ENCODE data around the gene RHPN2.
"Not testable (repeated sequence)": the region's sequence is repeated elsewhere in the genome, so short reads cannot be mapped to it uniquely, and the experiment has no call there.

The RHPN2 gene

DNA sequence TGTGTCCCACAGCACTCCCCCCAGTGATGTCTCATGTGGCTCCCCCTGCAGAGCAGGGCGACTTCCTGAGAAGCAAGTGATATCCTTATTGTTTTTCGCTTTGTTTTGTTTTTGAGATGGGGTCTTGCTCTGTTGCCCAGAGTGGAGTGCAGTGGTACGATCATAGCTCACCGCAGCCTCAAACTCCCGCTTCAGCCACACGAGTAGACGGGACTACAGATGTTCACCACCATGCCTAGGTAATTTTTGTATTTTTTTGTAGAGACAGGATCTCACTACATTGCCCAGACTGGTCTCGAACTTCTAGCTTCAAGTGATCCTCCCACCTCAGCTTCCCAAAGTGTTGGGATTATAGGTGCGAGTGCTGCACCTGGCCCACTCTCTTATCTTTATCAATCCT, 97.9 kb downstream of the RHPN2 start:
- H4K20me1 ChIP-seq (ENCODE audit: insufficient read depth): no peaks in the 10 kb centered on the region
- H3K36me3 ChIP-seq (ENCODE audit: insufficient read depth): no peaks in the 10 kb centered on the region
- no peak overlapping the region for H3K4me3 ChIP-seq (IDR thresholded peaks at IDR 0.05; ENCODE audit: insufficient read depth, low read depth, low read length)
- H3K27ac ChIP-seq: no peak overlapping the region
- H3K4me2 ChIP-seq: no peak overlapping the region
- H3K4me1 ChIP-seq (ENCODE audit: low read depth, poor library complexity, severe bottlenecking): peaks cover 5% of the 10 kb centered on the region
- peaks cover 6% of the 10 kb centered on the region for H3K79me2 ChIP-seq (ENCODE audit: insufficient read depth, low read depth)
- no peak overlapping the region for H2AFZ ChIP-seq (ENCODE audit: low read depth)
- no peak overlapping the region for H3K9ac ChIP-seq
- TF ChIP-seq, protein P1, sequence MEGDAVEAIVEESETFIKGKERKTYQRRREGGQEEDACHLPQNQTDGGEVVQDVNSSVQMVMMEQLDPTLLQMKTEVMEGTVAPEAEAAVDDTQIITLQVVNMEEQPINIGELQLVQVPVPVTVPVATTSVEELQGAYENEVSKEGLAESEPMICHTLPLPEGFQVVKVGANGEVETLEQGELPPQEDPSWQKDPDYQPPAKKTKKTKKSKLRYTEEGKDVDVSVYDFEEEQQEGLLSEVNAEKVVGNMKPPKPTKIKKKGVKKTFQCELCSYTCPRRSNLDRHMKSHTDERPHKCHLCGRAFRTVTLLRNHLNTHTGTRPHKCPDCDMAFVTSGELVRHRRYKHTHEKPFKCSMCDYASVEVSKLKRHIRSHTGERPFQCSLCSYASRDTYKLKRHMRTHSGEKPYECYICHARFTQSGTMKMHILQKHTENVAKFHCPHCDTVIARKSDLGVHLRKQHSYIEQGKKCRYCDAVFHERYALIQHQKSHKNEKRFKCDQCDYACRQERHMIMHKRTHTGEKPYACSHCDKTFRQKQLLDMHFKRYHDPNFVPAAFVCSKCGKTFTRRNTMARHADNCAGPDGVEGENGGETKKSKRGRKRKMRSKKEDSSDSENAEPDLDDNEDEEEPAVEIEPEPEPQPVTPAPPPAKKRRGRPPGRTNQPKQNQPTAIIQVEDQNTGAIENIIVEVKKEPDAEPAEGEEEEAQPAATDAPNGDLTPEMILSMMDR (conservative IDR thresholded peaks at IDR 0.05; ENCODE audit: low read depth, low read length): no peak
- no peaks in the 10 kb centered on the region for H3K27me3 ChIP-seq (ENCODE audit: insufficient read depth, low read depth)

DNA sequence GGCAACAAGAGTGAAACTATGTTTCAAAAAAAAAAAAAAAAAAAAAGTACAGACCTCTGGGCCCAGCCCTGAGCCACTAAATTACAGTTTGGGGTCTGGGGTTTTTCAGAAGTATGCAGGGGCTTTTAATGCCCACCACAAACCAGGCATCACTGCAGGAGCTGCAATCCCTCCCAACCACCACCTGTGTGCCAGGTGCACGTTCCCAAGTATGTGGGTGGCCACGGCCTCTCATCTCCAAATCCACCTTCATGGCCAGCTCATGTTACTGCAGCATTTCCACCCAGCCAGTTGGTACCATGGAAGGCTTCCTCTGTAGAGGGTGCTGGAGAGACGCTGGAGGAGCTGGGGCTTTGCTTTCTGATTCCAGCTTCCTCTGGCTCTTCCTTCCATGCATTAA, 119.4 kb downstream of the RHPN2 start:
- Histone ChIP-seq H3K9ac (no peak overlapping the region), H3K36me3 (ENCODE audit: insufficient read depth) (no peaks in the 10 kb centered on the region), H3K79me2 (ENCODE audit: insufficient read depth, low read depth) (no peaks in the 10 kb centered on the region), H2AFZ (ENCODE audit: low read depth) (no peak overlapping the region), H3K4me3 (IDR thresholded peaks at IDR 0.05; ENCODE audit: insufficient read depth, low read depth, low read length) (no peak overlapping the region), H3K4me1 (ENCODE audit: low read depth, poor library complexity, severe bottlenecking) (no peaks in the 10 kb centered on the region), H3K27ac (no peak overlapping the region), H3K4me2 (no peak overlapping the region), H4K20me1 (ENCODE audit: insufficient read depth) (no peaks in the 10 kb centered on the region), H3K27me3 (ENCODE audit: insufficient read depth, low read depth) (no peaks in the 10 kb centered on the region)
- TF ChIP-seq, protein P1 (conservative IDR thresholded peaks at IDR 0.05; ENCODE audit: low read depth, low read length): no peak

DNA sequence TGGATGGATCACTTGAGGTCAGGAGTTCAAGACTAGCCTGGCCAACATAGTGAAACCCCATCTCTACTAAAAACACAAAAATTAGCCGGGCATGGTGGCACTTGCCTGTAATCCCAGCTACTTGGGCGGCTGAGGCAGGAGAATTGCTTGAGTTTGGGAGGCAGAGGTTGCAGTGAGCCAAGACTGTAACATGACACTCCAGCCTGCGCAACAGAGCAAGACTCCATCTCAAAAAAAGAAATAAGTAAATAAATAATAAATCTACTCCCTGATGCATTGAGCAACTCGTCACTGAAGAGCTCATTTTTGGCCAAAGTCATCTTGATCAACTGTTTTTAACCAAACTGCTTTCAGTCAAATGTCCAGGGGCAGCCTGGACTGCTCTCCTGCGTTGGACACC, 123.4 kb downstream of the RHPN2 start:
- not testable (repeated sequence) for H3K36me3 ChIP-seq (ENCODE audit: insufficient read depth)

DNA sequence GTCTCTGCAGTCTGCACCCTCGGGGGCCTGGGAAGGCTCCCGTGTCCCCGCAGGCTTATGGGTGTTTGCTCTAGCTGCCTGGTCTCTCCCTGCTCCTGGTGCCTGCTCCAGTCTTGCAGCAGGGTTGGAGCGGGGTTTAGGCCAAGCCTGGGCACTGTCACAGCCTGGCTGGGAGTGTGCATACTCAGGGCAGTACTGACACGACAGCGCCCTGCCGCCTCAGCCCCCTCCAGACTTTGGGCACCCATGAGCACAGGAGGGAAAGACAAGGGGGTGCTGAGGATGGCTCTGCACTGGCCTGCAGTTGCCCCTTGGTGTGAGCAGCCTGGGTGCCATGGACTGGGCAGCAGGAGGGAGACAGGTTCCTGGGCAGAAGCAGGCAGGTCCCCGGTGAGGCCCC, 128.6 kb downstream of the RHPN2 start:
- Histone ChIP-seq H3K36me3 (ENCODE audit: insufficient read depth) (no peaks in the 10 kb centered on the region), H3K9ac (no peak overlapping the region), H3K4me1 (ENCODE audit: low read depth, poor library complexity, severe bottlenecking) (no peaks in the 10 kb centered on the region), H4K20me1 (ENCODE audit: insufficient read depth) (no peaks in the 10 kb centered on the region), H3K27ac (no peak overlapping the region), H3K4me3 (IDR thresholded peaks at IDR 0.05; ENCODE audit: insufficient read depth, low read depth, low read length) (no peak overlapping the region), H3K4me2 (no peak overlapping the region), H3K79me2 (ENCODE audit: insufficient read depth, low read depth) (no peaks in the 10 kb centered on the region), H2AFZ (ENCODE audit: low read depth) (no peak overlapping the region), H3K27me3 (ENCODE audit: insufficient read depth, low read depth) (no peaks in the 10 kb centered on the region)
- TF ChIP-seq, protein P1 (conservative IDR thresholded peaks at IDR 0.05; ENCODE audit: low read depth, low read length): no peak

More for the DNA sequence above, 123.4 kb downstream of the RHPN2 start:
- H3K9ac ChIP-seq; H3K27ac ChIP-seq; H3K4me3 ChIP-seq (IDR thresholded peaks at IDR 0.05; ENCODE audit: insufficient read depth, low read depth, low read length); H3K4me1 ChIP-seq (ENCODE audit: low read depth, poor library complexity, severe bottlenecking); H3K4me2 ChIP-seq; H4K20me1 ChIP-seq (ENCODE audit: insufficient read depth); H3K27me3 ChIP-seq (ENCODE audit: insufficient read depth, low read depth); H3K79me2 ChIP-seq (ENCODE audit: insufficient read depth, low read depth); H2AFZ ChIP-seq (ENCODE audit: low read depth): not testable (repeated sequence)

GRCh38 chr19:32935629-32936028, 129.1 kb downstream of the RHPN2 start:
- TF ChIP-seq, protein P1 (conservative IDR thresholded peaks at IDR 0.05; ENCODE audit: low read depth, low read length): no peak
- Histone ChIP-seq H2AFZ (ENCODE audit: low read depth) (no peak overlapping the region), H3K4me1 (ENCODE audit: low read depth, poor library complexity, severe bottlenecking) (no peaks in the 10 kb centered on the region), H3K79me2 (ENCODE audit: insufficient read depth, low read depth) (no peaks in the 10 kb centered on the region), H4K20me1 (ENCODE audit: insufficient read depth) (no peaks in the 10 kb centered on the region), H3K27ac (no peak overlapping the region), H3K36me3 (ENCODE audit: insufficient read depth) (no peaks in the 10 kb centered on the region), H3K4me2 (no peak overlapping the region), H3K27me3 (ENCODE audit: insufficient read depth, low read depth) (no peaks in the 10 kb centered on the region), H3K9ac (no peak overlapping the region), H3K4me3 (IDR thresholded peaks at IDR 0.05; ENCODE audit: insufficient read depth, low read depth, low read length) (no peak overlapping the region)
